Measurements from ENCODE around the gene DAB2IP. TPM values are rescaled to one million over a fixed set of nuclear protein-coding genes. Genes with fewer than 3 reads are reported as not detected.
"Not testable (repeated sequence)": the region's sequence is repeated elsewhere in the genome, so short reads cannot be mapped to it uniquely, and the experiment has no call there.

DAB2IP gene
- polyA plus RNA-seq, 1 donor from 2014 or later = 17.3 TPM

- Histone ChIP-seq H3K9ac (ENCODE audit: low read length) (no peak overlapping the region), H3K27ac (ENCODE audit: low read length) (no peak overlapping the region), H3F3A (ENCODE audit: insufficient read depth, low read length, poor library complexity, severe bottlenecking) (no peaks in the 10 kb centered on the region), H3K9me2 (ENCODE audit: insufficient read depth, low read length) (no peaks in the 10 kb centered on the region), H3K79me2 (replicated peaks; ENCODE audit: insufficient read depth, low read length) (no peaks in the 10 kb centered on the region), H3K4me2 (ENCODE audit: low read length) (no peak overlapping the region), H3K9me3 (ENCODE audit: low read length) (no peaks in the 10 kb centered on the region), H4K20me1 (ENCODE audit: insufficient read depth) (no peaks in the 10 kb centered on the region), H2AFZ (ENCODE audit: low read depth, low read length) (no peak overlapping the region), H3K36me3 (ENCODE audit: insufficient read depth, low read length) (no peaks in the 10 kb centered on the region), H3K27me3 (ENCODE audit: insufficient read depth, low read depth, low read length) (no peaks in the 10 kb centered on the region), H3K4me3 (ENCODE audit: low read length) (no peak overlapping the region)
- TF ChIP-seq EZH2 (IDR thresholded peaks at IDR 0.05; ENCODE audit: borderline replicate concordance, insufficient read depth, low read length, poor library complexity, severe bottlenecking) (no peak), EP300 (conservative IDR thresholded peaks at IDR 0.05; ENCODE audit: poor library complexity, severe bottlenecking) (no peak), REST (IDR thresholded peaks at IDR 0.05; ENCODE audit: borderline replicate concordance) (no peak), CTCF (IDR thresholded peaks at IDR 0.05; ENCODE audit: poor library complexity, severe bottlenecking) (no peak), POLR2AphosphoS5 (IDR thresholded peaks at IDR 0.05) (no peak), TAF1 (IDR thresholded peaks at IDR 0.05; ENCODE audit: low read depth) (no peak), SMC3 (conservative IDR thresholded peaks at IDR 0.05; ENCODE audit: poor library complexity) (no peak), RAD21 (conservative IDR thresholded peaks at IDR 0.05) (no peak), MXI1 (conservative IDR thresholded peaks at IDR 0.05; ENCODE audit: poor library complexity, severe bottlenecking) (no peak)
Observed at GRCh38 chr9:121790841-121791240, 139.4 kb downstream of the DAB2IP start.

GRCh38 chr9:121792476-121792875 lies 141.0 kb downstream of the DAB2IP start:
- H4K20me1 ChIP-seq (ENCODE audit: insufficient read depth); H3K79me2 ChIP-seq (replicated peaks; ENCODE audit: insufficient read depth, low read length); H3K9ac ChIP-seq (ENCODE audit: low read length); H3K4me3 ChIP-seq (ENCODE audit: low read length); H3K9me3 ChIP-seq (ENCODE audit: low read length); H3K27ac ChIP-seq (ENCODE audit: low read length); H3K27me3 ChIP-seq (ENCODE audit: insufficient read depth, low read depth, low read length); H3K4me2 ChIP-seq (ENCODE audit: low read length); H3K36me3 ChIP-seq (ENCODE audit: insufficient read depth, low read length); H3F3A ChIP-seq (ENCODE audit: insufficient read depth, low read length, poor library complexity, severe bottlenecking); H3K9me2 ChIP-seq (ENCODE audit: insufficient read depth, low read length); H2AFZ ChIP-seq (ENCODE audit: low read depth, low read length): not testable (repeated sequence)

- not testable (repeated sequence) for H3K36me3 ChIP-seq (ENCODE audit: insufficient read depth, low read length); H3K4me2 ChIP-seq (ENCODE audit: low read length); H3K79me2 ChIP-seq (replicated peaks; ENCODE audit: insufficient read depth, low read length); H3K27ac ChIP-seq (ENCODE audit: low read length); H3F3A ChIP-seq (ENCODE audit: insufficient read depth, low read length, poor library complexity, severe bottlenecking); H3K9ac ChIP-seq (ENCODE audit: low read length); H4K20me1 ChIP-seq (ENCODE audit: insufficient read depth); H3K9me2 ChIP-seq (ENCODE audit: insufficient read depth, low read length); H3K4me3 ChIP-seq (ENCODE audit: low read length); H2AFZ ChIP-seq (ENCODE audit: low read depth, low read length); H3K9me3 ChIP-seq (ENCODE audit: low read length); H3K27me3 ChIP-seq (ENCODE audit: insufficient read depth, low read depth, low read length)
Observed at GRCh38 chr9:121794334-121794733, 142.9 kb downstream of the DAB2IP start.

Data from neural cell (in vitro differentiated cells).